ENCODE data around the gene FCMR. TPM values are rescaled to one million over a fixed set of nuclear protein-coding genes. Genes with fewer than 3 reads are reported as not detected.

The FCMR gene
- total RNA-seq = 1 to 10 TPM in 3 of 5 donors, not detected in 2; 4.5 to 6.6 (median 5.2) TPM
- 1 to 10 TPM; 3.3 to 6.7 (median 3.7) TPM for polyA plus RNA-seq
- long read RNA-seq, donor 1 = 0 reads
- long read RNA-seq, donor 2, partial matches to known transcripts = 0 of 1 reads
- long read RNA-seq, donor 2, other reads (novel, unspliced or antisense) = 0 of 1 reads
- long read RNA-seq, donor 3, partial matches to known transcripts = 0 of 1 reads
- long read RNA-seq, donor 3, other reads (novel, unspliced or antisense) = 0 of 1 reads
- long read RNA-seq, donor 4 = 0 reads
- long read RNA-seq, donor 5, partial matches to known transcripts = 0 of 2 reads
- long read RNA-seq, donor 5, other reads (novel, unspliced or antisense) = 0 of 2 reads
- long read RNA-seq, donor 6 = 0 reads
- long read RNA-seq, donor 7, partial matches to known transcripts = 0 of 1 reads
- long read RNA-seq, donor 7, other reads (novel, unspliced or antisense) = 0 of 1 reads
- long read RNA-seq, donor 8 = 0 reads
- long read RNA-seq, donor 9, partial matches to known transcripts = 0 of 1 reads
- long read RNA-seq, donor 9, other reads (novel, unspliced or antisense) = 0 of 1 reads
- long read RNA-seq, donor 10 = 0 reads

- no peaks in the 10 kb centered on the region for H3K36me3 ChIP-seq
- H3K4me3 ChIP-seq = peak within 1 kb of the TSS in 2 of 4 donors; percentile 20
- intact Hi-C loops (cut with DNase I; ENCODE audit: low total_unique reads) = no loop called here
- peak in 1 of 2 donors; percentile 83 for DNase-seq
- TF ChIP-seq CTCF (IDR thresholded peaks at IDR 0.05) = no peak
- no peak for TF ChIP-seq EP300 (IDR thresholded peaks at IDR 0.05)
- peak in 2 of 3 donors; percentile 16 to 45 for TF ChIP-seq POLR2AphosphoS5 (IDR thresholded peaks at IDR 0.05)
- TF ChIP-seq POLR2A (IDR thresholded peaks at IDR 0.05) = no peak
- WGBS, 5 donors = 17 to 45% (median 33%) methylated on average over 7 of the region's 7 CpGs
- H3K9me3 ChIP-seq = no peaks in the 10 kb centered on the region
- H3K27me3 ChIP-seq = no peaks in the 10 kb centered on the region
- H3K4me1 ChIP-seq = peaks cover 5 to 15% (median 10%) of the 10 kb centered on the region in 4 donors
- peak within 1 kb of the TSS; percentile 41 to 71 (median 63) for H3K27ac ChIP-seq
Observed at GRCh38 chr1:206921772-206922265, at the start of gene FCMR. Gene FCMR, minus strand, starts transcription at chr1:206921941. Its CDS starts 87 bp downstream, at chr1:206921854.

- TF ChIP-seq POLR2A (IDR thresholded peaks at IDR 0.05) = no peak
- no peak for TF ChIP-seq EP300 (IDR thresholded peaks at IDR 0.05)
- TF ChIP-seq POLR2AphosphoS5 (IDR thresholded peaks at IDR 0.05) = no peak
- TF ChIP-seq CTCF (IDR thresholded peaks at IDR 0.05) = no peak
- intact Hi-C loops (cut with DNase I; ENCODE audit: low total_unique reads) = no loop called here
- H3K4me1 ChIP-seq = peaks cover 4 to 38% (median 10%) of the 10 kb centered on the region in 4 donors
Observed at GRCh38 chr1:206971029-206971655, 49.4 kb upstream of the FCMR start.

GRCh38 chr1:206970446-206970845 lies 48.7 kb upstream of the FCMR start, which contains the start of gene FCAMR:
Gene FCAMR, minus strand, starts transcription at chr1:206970460. Its CDS starts 335 bp downstream, at chr1:206970125.
- Histone ChIP-seq H3K9me3 (no peaks in the 10 kb centered on the region), H3K27ac (no peak within 1 kb of the TSS), H3K4me3 (no peak within 1 kb of the TSS), H3K27me3 (peaks cover 0 to 15% (median 0%) of the 10 kb centered on the region in 3 donors), H3K36me3 (no peaks in the 10 kb centered on the region), H3K4me1 (peaks cover 4 to 38% (median 10%) of the 10 kb centered on the region in 4 donors)
- intact Hi-C loops (cut with DNase I; ENCODE audit: low total_unique reads) = no loop called here
- WGBS, 5 donors = 74 to 87% (median 82%) methylated on average over 2 of the region's 2 CpGs
- TF ChIP-seq POLR2A (IDR thresholded peaks at IDR 0.05) (no peak), POLR2AphosphoS5 (IDR thresholded peaks at IDR 0.05) (no peak), CTCF (IDR thresholded peaks at IDR 0.05) (no peak), EP300 (IDR thresholded peaks at IDR 0.05) (no peak)
- no peak for DNase-seq

More at GRCh38 chr1:206971029-206971655, 49.4 kb upstream of the FCMR start:
- Histone ChIP-seq H3K9me3 (no peaks in the 10 kb centered on the region), H3K27me3 (peaks cover 0 to 15% (median 0%) of the 10 kb centered on the region in 3 donors), H3K36me3 (no peaks in the 10 kb centered on the region), H3K4me3 (no peak overlapping the region), H3K27ac (no peak overlapping the region)
- DNase-seq = no peak
- 76 to 81% (median 78%) methylated on average over 2 of the region's 2 CpGs for WGBS, 5 donors

GRCh38 chr1:206969090-206969489 lies 47.3 kb upstream of the FCMR start:
- Histone ChIP-seq H3K36me3 (no peaks in the 10 kb centered on the region), H3K27ac (peak overlapping the region in 1 of 5 donors; percentile 8), H3K4me1 (peaks cover 4 to 38% (median 10%) of the 10 kb centered on the region in 4 donors), H3K9me3 (no peaks in the 10 kb centered on the region), H3K27me3 (peaks cover 0 to 15% (median 0%) of the 10 kb centered on the region in 3 donors), H3K4me3 (no peak overlapping the region)
- DNase-seq = peak; percentile 61 to 76
- intact Hi-C loops (cut with DNase I; ENCODE audit: low total_unique reads) = no loop called here
- 27 to 50% (median 34%) methylated on average over 5 of the region's 5 CpGs for WGBS, 5 donors
- no peak for TF ChIP-seq CTCF (IDR thresholded peaks at IDR 0.05)
- no peak for TF ChIP-seq EP300 (IDR thresholded peaks at IDR 0.05)
- peak in 2 of 3 donors; percentile 14 to 54 for TF ChIP-seq POLR2AphosphoS5 (IDR thresholded peaks at IDR 0.05)

Measured in stomach (tissue), 19 donors.